ENCODE data around the gene LSS.

DNA sequence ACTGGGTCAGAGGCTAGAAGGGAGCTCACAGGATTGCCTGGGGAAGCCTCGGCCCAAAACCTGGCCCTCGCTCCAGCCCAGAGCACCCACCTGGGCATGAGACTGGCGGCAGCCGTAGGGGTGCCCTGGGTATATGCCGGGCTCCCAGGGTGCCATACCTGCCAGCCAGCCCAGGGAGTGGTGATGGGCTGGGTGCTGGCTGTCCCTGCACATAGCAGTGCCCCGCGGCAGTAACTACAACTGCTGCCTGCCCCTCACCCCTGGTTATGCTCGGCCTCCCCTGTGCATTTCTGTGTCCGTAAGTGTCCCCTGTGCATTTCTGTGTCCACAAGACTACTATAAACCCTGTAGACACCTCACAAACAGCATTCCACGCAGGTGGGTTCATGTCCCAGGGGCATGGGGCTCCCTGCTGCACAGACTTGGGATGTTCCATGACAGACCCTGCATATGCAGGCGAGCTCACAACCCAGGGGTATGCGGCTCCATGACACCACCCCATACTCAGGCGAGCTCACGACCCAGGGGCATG is 38.5 kb downstream of the LSS start:
- TF ChIP-seq CTCF (conservative IDR thresholded peaks at IDR 0.05; ENCODE audit: low read depth in 2 of 2) (no peak), POLR2AphosphoS5 (IDR thresholded peaks at IDR 0.05; ENCODE audit: low read depth) (no peak), EZH2phosphoT487 (IDR thresholded peaks at IDR 0.05; ENCODE audit: unreplicated experiment) (no peak), EZH2 (IDR thresholded peaks at IDR 0.05; ENCODE audit: low read depth, unreplicated experiment) (no peak)
- TF ChIP-seq, protein P1, sequence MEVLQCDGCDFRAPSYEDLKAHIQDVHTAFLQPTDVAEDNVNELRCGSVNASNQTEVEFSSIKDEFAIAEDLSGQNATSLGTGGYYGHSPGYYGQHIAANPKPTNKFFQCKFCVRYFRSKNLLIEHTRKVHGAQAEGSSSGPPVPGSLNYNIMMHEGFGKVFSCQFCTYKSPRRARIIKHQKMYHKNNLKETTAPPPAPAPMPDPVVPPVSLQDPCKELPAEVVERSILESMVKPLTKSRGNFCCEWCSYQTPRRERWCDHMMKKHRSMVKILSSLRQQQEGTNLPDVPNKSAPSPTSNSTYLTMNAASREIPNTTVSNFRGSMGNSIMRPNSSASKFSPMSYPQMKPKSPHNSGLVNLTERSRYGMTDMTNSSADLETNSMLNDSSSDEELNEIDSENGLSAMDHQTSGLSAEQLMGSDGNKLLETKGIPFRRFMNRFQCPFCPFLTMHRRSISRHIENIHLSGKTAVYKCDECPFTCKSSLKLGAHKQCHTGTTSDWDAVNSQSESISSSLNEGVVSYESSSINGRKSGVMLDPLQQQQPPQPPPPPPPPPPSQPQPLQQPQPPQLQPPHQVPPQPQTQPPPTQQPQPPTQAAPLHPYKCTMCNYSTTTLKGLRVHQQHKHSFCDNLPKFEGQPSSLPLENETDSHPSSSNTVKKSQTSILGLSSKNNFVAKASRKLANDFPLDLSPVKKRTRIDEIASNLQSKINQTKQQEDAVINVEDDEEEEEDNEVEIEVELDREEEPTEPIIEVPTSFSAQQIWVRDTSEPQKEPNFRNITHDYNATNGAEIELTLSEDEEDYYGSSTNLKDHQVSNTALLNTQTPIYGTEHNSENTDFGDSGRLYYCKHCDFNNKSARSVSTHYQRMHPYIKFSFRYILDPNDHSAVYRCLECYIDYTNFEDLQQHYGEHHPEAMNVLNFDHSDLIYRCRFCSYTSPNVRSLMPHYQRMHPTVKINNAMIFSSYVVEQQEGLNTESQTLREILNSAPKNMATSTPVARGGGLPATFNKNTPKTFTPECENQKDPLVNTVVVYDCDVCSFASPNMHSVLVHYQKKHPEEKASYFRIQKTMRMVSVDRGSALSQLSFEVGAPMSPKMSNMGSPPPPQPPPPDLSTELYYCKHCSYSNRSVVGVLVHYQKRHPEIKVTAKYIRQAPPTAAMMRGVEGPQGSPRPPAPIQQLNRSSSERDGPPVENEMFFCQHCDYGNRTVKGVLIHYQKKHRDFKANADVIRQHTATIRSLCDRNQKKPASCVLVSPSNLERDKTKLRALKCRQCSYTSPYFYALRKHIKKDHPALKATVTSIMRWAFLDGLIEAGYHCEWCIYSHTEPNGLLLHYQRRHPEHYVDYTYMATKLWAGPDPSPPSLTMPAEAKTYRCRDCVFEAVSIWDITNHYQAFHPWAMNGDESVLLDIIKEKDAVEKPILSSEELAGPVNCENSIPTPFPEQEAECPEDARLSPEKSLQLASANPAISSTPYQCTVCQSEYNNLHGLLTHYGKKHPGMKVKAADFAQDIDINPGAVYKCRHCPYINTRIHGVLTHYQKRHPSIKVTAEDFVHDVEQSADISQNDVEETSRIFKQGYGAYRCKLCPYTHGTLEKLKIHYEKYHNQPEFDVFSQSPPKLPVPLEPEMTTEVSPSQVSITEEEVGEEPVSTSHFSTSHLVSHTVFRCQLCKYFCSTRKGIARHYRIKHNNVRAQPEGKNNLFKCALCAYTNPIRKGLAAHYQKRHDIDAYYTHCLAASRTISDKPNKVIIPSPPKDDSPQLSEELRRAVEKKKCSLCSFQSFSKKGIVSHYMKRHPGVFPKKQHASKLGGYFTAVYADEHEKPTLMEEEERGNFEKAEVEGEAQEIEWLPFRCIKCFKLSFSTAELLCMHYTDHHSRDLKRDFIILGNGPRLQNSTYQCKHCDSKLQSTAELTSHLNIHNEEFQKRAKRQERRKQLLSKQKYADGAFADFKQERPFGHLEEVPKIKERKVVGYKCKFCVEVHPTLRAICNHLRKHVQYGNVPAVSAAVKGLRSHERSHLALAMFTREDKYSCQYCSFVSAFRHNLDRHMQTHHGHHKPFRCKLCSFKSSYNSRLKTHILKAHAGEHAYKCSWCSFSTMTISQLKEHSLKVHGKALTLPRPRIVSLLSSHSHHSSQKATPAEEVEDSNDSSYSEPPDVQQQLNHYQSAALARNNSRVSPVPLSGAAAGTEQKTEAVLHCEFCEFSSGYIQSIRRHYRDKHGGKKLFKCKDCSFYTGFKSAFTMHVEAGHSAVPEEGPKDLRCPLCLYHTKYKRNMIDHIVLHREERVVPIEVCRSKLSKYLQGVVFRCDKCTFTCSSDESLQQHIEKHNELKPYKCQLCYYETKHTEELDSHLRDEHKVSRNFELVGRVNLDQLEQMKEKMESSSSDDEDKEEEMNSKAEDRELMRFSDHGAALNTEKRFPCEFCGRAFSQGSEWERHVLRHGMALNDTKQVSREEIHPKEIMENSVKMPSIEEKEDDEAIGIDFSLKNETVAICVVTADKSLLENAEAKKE (CRISPR knock-in tag; IDR thresholded peaks at IDR 0.05) = no peak
